GM12878 (cell line): ENCODE results near the gene AP4S1.

Experiments
- CBX3 ChIP-seq: fragments of 200-600 bp; sonication (generic); IDR thresholded peaks from 2 replicates; pipeline ENCODE4 v1.6.1; 2016; ENCODE audit warnings: low read depth, borderline replicate concordance
- E2F4 ChIP-seq: IDR thresholded peaks from 2 replicates; pipeline ENCODE4 v1.6.1; 2012; ENCODE audit warnings: low read depth, low read length, improper control_type of control experiment
- EGR1 ChIP-seq, 2 experiments: IDR thresholded peaks; 1 replicate in 1 of 2; 2 replicates in 1 of 2; pipeline ENCODE4 v1.6.1; 2011 to 2012; ENCODE audit warnings: low read depth in 2 of 2, low read length in 2 of 2, borderline replicate concordance in 1 of 2, mild to moderate bottlenecking in 1 of 2, moderate library complexity in 1 of 2
- GATAD2B ChIP-seq: fragments of 450-650 bp; conservative IDR thresholded peaks from 2 replicates; pipeline ENCODE4 v1.6.1; 2017; ENCODE audit warnings: low read depth, mild to moderate bottlenecking, moderate library complexity
- POLR2AphosphoS5 ChIP-seq: IDR thresholded peaks from 2 replicates; pipeline ENCODE4 v1.6.1; 2011; ENCODE audit warnings: mild to moderate bottlenecking, low read length, inconsistent platforms
- RELB ChIP-seq: fragments of 450-650 bp; IDR thresholded peaks from 2 replicates; pipeline ENCODE4 v1.6.1; 2017; ENCODE audit warnings: low read depth, mild to moderate bottlenecking, moderate library complexity
- SREBF2 ChIP-seq: IDR thresholded peaks from 2 replicates; pipeline ENCODE4 v1.6.1; 2012; ENCODE audit warnings: mild to moderate bottlenecking, low read length
- TF ChIP-seq, protein P1 (sequence below), 3 experiments: IDR thresholded peaks in 2 of 3; conservative IDR thresholded peaks in 1 of 3; 2 replicates each; pipeline ENCODE4 v1.5.1; 2011; ENCODE audit warnings: low read depth in 3 of 3, low read length in 3 of 3, mild to moderate bottlenecking in 3 of 3, control low read depth in 2 of 3, moderate library complexity in 2 of 3, inconsistent platforms in 1 of 3, mixed read lengths in 1 of 3; ENCODE audit not compliant: control insufficient read depth in 2 of 3, insufficient read depth in 1 of 3; ENCODE audit errors: extremely low read depth in 1 of 3

GRCh38 chr14:31078766-31079165 lies 53.3 kb downstream of the AP4S1 start:
- TF ChIP-seq CBX3 (no peak), EGR1 (IDR thresholded peaks at IDR 0.05; ENCODE audit: borderline replicate concordance in 1 of 2, low read depth in 2 of 2, low read length in 2 of 2) (no peak), GATAD2B (no peak), POLR2AphosphoS5 (no peak), E2F4 (no peak), SREBF2 (no peak), RELB (no peak)
- TF ChIP-seq, protein P1, sequence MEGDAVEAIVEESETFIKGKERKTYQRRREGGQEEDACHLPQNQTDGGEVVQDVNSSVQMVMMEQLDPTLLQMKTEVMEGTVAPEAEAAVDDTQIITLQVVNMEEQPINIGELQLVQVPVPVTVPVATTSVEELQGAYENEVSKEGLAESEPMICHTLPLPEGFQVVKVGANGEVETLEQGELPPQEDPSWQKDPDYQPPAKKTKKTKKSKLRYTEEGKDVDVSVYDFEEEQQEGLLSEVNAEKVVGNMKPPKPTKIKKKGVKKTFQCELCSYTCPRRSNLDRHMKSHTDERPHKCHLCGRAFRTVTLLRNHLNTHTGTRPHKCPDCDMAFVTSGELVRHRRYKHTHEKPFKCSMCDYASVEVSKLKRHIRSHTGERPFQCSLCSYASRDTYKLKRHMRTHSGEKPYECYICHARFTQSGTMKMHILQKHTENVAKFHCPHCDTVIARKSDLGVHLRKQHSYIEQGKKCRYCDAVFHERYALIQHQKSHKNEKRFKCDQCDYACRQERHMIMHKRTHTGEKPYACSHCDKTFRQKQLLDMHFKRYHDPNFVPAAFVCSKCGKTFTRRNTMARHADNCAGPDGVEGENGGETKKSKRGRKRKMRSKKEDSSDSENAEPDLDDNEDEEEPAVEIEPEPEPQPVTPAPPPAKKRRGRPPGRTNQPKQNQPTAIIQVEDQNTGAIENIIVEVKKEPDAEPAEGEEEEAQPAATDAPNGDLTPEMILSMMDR (IDR thresholded peaks at IDR 0.05 in 2 of 3, conservative IDR thresholded peaks at IDR 0.05 in 1 of 3; ENCODE audit: control insufficient read depth in 2 of 3, extremely low read depth in 1 of 3, insufficient read depth in 1 of 3, low read depth in 3 of 3, low read length in 3 of 3), result no peak
